GM04504 (cell line): ENCODE results near the gene SHISAL2B.
"Not testable (repeated sequence)": the region's sequence is repeated elsewhere in the genome, so short reads cannot be mapped to it uniquely, and the experiment has no call there.

ENCODE experiments used
- DNase-seq: peaks from one replicate; pipeline ENCODE4 v3.0.0-alpha.2; 2012; ENCODE audit warnings: low read depth

The SHISAL2B gene

DNA sequence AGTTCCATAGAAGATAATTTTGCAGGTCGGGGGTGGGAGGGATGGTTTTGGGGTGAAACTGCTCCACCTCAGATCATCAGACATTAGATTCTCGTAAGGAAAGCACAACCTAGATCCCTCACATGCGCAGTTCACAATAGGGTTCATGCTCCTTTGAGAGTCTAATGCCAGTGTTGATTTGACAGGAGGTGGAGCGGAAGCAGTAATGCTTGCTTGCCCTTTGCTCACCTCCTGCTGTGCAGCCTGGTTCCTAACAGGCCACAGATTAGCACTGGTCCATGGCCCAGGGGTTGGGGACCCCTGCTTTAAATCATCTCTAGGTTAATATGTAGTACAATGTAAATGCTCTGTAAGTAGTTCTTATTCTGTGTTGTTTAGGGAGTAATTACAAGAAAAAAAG lies 10.5 kb downstream of the SHISAL2B start:
- no peak for DNase-seq

DNA sequence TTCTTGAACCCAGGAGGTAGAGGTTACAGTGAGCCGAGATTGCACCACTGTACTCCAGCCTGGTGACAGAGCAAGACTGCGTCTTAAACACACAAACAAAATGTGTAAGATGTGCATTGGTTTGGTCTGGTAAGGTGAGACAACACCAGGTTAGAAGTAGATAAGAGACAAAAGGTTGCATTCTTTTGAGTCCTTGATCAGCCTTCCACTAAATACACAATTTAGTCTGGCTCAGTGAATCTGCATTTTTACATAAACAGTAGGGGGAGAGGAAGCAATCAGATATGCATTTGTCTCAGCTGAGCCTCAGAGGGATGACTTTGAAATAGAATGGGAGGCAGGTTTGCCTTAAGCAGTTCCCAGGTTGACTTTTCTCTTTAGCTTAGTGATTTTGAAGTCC lies 15.8 kb downstream of the SHISAL2B start:
- not testable (repeated sequence) for DNase-seq

DNA sequence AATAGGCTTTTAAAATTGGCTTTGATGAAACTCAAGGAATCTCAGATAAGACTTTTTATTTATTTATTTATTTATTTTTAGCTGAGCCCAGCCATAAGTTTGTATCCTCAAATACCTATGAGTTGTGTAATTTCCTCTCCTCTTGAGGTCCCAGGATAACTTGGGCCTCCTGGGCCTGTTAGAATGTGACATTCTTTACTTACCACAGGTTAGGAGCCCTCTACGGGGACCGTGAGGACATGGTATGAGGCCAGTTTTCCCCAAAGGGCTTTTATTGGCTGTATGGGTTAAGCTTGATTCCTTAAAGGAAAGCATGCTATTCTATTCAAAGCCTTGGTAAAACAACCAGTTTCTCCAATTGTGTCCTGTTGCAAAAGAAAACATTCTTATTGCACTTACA lies 16.9 kb downstream of the SHISAL2B start:
- DNase-seq: no peak

DNA sequence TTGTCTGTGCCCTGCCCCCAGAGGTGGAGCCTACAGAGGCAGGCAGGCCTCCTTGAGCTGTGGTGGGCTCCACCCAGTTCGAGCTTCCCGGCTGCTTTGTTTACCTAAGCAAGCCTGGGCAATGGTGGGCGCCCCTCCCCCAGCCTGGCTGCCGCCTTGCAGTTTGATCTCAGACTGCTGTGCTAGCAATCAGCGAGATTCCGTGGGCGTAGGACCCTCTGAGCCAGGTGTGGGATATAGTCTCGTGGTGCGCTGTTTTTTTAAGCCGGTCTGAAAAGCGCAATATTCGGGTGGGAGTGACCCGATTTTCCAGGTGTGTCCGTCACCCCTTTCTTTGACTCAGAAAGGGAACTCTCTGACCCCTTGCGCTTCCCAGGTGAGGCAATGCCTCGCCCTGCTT lies 24.2 kb downstream of the SHISAL2B start:
- DNase-seq: not testable (repeated sequence)

DNA sequence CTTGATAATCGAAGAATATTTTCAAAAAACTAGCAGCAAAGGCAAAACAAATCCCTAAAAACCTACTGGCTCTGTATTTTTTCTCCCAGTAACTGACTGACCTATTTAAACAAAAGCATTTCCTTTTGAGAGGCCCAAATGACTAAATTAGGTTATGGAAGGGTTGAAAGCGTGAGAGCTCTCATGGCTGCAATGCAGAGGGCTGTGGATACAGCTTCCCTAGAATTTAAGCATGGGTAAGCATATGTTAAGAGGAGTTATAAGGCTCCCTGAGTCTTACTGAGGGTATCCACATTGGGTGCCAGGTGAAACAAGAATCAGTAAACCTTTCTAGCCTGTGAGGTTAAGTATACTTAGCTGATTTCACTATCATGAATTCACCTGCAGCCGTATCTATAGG lies 32.3 kb downstream of the SHISAL2B start:
- DNase-seq: no peak

DNA sequence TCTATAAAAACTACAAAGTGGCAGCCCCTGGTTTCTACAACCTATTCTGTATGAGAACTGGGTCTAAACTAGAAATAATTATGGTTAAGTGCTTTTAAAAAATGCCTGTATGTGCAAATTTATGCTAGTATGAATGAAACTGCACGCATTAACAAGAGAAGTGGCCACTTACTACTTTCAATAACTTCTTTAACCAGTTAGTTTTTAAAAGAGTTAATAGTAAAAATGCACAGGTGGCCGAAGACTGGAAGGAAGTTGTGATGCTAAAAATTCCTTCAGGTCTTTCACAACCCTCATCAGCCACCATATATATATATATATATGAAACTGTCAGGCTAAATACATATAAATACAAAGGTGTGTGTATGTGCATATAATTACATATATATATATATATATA lies 36.8 kb downstream of the SHISAL2B start:
- DNase-seq: no peak

DNA sequence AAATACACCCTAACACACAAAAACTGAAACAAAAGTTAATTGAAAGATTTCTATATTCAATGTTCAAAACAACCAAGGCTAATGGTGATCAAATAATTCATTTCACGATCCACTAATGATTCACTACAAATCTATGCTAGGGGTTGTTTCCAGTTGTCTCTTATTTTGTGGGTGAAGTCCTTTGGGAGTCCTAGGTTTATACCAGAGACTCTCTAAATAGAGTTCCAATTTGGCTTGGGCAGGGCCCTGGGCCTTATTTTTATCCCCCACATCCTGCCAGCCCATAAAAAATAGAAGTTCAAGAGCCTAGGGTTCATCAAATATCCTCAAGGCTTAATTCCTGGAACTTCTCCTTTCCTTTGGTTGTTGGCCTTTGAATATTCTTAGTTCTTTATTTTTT lies 52.1 kb downstream of the SHISAL2B start:
- DNase-seq: no peak

DNA sequence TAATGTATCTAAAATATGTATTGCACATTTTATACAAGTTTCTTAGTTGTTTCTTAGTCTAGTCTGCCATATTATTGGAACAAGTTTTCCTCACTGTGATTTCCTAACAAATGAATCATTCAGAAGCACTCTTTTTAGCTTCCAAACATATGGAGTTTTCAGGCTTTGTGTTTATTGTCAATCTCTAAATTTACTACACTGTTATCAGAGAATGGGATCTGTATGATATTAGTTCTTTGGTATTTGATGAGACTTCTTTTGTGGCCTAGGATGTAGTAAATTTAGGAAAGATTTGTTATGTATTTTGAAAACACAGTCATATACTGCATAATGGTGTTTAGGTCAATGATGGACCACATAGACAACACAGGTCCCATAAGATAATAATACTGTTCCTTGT lies 52.5 kb downstream of the SHISAL2B start:
- DNase-seq: peak; percentile 17

DNA sequence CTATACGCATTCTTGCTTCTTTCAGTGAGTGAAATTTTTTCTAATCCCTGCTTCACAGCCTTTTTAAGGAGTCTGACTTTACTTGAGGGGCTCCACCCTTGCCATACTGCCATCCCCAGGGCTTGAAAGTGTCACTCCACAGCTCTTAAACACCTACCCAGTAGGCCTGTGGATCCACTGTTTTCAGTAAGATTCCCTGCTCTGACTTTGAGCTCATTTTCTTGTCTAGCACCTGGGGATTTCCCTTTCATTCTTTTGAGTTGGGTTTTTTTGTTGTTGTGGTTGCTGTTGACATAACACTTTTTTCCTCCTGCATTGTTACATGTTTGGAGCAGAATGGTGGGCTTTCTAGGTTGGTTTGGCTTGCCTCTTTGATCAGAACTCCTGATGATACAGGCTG lies 54.6 kb downstream of the SHISAL2B start:
- no peak for DNase-seq

DNA sequence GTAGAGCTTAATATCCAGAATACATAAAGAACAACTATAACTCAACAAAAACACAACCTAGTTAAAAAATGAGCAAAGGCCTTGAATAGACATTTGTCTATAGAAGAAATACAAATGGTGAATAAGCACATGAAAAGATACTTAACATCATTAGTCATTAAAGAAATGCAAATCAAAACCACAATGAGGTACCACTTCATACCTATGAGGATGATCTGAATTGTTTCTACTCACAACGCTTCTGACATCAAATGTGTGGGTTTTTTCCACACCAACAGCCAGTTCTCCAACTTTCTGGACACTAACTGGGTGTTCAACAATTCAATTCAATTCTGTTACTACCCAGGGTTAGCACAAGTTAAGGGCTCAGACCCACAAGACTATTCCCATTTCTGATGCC lies 56.1 kb downstream of the SHISAL2B start:
- DNase-seq: no peak

DNA sequence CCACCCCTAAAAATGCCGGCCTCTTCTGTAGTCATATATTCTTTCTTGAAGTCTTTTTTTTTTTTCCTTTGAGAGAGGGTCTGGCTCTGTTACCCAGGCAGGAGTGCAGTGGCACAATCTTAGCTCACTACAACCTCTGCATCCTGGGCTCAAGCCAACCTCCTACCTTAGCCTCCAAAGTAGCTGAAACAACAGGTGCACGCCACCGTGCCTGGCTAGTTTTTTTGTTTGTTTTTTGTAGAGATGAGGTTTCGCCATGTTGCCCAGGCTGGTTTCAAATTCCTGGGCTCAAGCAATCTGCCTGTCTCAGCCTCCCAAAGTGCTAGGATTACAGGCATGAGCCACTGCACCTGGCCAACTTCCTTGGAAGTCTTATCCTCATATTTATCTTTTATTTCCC lies 59.1 kb downstream of the SHISAL2B start:
- no peak for DNase-seq

DNA sequence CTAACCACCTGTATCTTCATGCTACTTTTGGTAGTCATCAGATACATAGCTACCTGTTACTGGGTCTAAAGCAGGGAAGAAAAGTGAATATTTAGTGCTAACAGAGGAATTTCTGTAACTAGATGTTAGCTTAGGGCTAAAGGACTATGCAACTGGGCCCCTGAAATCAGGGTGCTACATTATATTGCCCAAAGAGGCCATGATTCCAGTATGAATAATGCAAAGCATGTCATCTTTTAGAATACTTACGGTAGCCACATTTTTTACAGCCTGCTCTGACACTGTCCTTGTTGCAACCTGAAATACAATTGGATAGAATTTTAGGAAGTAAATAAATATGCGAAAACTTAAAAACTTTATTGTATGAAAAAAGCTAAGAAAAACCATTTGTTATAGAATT lies 63.8 kb downstream of the SHISAL2B start:
- no peak for DNase-seq

DNA sequence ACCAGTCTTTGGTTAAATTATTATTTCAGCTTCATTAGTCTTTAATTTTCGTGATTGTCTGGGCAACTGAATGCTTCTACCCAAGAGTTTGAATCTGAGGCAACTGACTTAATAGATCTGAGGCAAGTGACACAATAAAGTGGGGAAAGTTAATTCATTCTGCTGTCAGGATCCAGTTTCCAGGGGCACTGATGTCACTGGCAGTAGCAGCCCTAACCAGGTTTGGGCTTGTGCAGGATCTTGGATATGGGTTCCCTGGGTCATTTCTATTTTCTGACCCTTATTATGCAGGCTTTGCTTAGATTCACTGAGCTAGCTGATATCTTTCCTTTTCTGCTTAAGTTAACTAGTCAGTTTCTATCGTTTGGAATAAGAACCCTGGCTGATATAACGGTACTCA lies 68.6 kb downstream of the SHISAL2B start:
- DNase-seq: no peak

DNA sequence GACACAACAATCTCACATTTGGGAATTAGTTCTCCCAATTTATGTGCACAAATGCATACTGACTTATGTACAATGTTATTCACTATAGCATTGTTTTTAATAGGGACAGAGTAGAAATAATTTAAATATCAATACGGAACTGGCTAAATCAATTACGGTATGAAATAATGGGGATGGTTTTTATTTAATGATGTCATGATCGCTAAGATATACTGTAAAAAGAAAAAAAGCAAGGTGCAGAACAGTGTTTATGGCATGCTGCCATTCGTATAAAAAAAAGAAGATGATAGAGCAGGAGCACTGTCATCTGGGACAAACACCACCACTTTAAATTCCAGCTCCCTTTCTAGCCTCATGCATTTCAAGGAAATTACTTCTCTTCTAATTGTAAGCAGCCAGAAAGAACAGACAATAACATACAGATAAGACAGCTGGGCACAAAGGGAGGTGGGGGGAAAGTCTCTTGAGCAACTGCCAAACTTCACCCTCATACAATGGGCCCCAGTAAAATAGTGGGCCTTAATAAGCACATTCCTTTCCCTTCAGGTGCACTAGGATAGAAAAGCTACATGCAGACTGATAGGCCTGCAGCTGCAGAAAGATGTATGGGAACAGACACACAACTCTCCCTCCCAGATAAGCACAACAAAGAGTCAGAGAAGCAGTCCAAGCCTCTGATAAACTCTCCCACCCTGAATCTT lies 69.8 kb downstream of the SHISAL2B start:
- DNase-seq: no peak

DNA sequence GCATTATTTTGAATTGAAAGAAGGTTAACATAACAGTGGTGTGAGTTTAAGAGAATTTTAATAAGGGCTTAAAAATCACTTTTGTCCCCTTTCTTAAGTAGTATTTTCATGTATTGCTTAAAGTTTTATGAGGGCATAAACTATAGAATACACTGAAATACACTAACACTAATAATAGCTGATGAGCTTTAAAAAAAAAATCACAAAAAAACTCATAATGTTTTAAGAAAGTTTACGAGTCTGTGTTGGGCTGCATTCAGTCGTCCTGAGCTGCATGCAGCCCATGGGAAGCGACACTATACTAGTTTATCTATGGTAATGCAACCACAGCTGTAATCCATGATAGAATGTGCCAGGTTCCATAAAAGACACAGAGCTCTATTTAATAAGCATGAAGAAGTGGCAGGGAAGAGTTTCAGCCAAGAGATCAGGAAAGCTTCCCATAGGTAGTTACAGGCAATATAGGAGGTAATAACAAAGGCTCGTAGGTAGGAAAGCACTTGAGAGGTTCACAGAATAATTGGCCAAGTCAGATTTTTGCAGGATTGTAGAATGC lies 73.7 kb downstream of the SHISAL2B start:
- DNase-seq: no peak

DNA sequence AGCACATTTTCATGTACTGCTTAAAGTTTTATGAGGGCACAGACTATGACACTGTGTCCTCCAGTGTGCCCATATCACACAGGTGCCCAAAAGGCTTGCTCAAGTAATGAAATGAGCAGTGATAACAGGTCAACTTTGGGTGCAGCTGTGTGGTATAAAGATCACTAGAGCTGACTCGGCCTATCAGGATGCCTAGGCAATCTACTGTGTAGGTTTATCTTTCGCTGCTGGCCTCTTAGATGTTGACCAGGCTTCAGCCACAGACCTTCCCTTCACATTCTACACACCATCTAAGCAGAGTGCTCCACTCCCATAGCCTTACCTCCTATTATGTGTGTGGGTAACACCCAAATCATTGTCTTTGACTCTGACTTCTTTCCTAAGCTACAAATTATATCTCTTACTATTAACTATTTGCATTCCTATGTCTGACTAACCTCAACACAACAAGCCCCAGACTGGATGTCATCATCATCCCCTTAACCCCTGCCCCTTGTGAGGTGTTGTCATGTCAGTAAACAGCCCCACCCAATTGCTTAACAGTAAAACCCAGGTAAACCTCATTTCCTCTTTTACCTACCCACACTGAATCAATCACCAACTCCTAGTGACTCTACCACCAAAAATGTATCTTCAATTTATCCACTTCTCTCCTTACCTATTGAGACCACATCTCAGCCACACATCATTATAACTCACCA lies 75.7 kb downstream of the SHISAL2B start:
- no peak for DNase-seq

DNA sequence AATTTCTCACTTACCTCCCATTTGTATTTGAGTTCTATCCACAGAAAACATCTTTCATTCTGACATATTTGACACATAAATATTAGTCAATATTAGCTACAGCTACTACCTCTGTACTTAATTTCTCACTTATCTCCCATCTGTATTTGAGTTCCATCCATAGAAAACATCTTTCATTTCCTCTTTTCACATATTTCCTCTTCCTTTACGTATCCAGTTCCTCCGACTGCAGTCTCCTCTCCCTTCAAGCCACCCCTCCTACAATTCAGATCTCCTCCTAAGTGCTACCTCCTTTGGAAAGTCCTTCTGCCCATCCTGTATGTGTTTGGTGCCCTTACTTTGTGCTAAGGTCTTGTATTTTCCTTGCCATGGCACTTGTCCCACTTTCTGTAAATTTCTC lies 76.6 kb downstream of the SHISAL2B start:
- DNase-seq: no peak
